ENCODE measurements around the gene SLC41A2. TPM values are rescaled to one million over a fixed set of nuclear protein-coding genes. Genes with fewer than 3 reads are reported as not detected.

Gene SLC41A2
- total and polyA plus RNA-seq, 2 donors (not counting 1 experiment from before 2014, with no cell fraction given) = 12.3 to 22.8 TPM

- H3K4me1 ChIP-seq (ENCODE audit: control insufficient read depth, extremely low read depth, insufficient read depth, low read length) = peaks cover 13% of the 10 kb centered on the region
- no peaks in the 10 kb centered on the region for H3K27me3 ChIP-seq (ENCODE audit: control insufficient read depth, insufficient read depth, low read length)
- H3K9ac ChIP-seq (ENCODE audit: insufficient read depth, low read length) = no peak overlapping the region
- H3K79me2 ChIP-seq (ENCODE audit: control insufficient read depth, insufficient read depth, low read length) = no peaks in the 10 kb centered on the region
- no peak overlapping the region for H3K4me3 ChIP-seq (replicated peaks in 1 of 4; ENCODE audit: control extremely low read depth in 1 of 4, insufficient read depth in 1 of 4, low read depth in 3 of 4, low read length in 4 of 4)
- no peak for DNase-seq (ENCODE audit: low read depth in 2 of 2)
- no peaks in the 10 kb centered on the region for H3K9me3 ChIP-seq (ENCODE audit: control insufficient read depth, insufficient read depth, low read depth, low read length)
- H4K20me1 ChIP-seq (ENCODE audit: control insufficient read depth, extremely low read depth, insufficient read depth, low read length) = no peaks in the 10 kb centered on the region
- no peak overlapping the region for H3K27ac ChIP-seq (ENCODE audit: insufficient read depth, low read length)
- H3K36me3 ChIP-seq (ENCODE audit: control insufficient read depth, insufficient read depth, low read length) = no peaks in the 10 kb centered on the region
- TF ChIP-seq EZH2 (IDR thresholded peaks at IDR 0.05; ENCODE audit: low read length, missing control alignments) (no peak), CTCF (conservative IDR thresholded peaks at IDR 0.05 in 1 of 2, IDR thresholded peaks at IDR 0.05 in 1 of 2; ENCODE audit: low read depth in 1 of 2, low read length in 2 of 2) (no peak)
- H2AFZ ChIP-seq (ENCODE audit: low read length) = no peak overlapping the region
- no peak overlapping the region for H3K4me2 ChIP-seq (ENCODE audit: extremely low read depth, insufficient read depth, low read length)
These were observed 2.4 kb upstream of the SLC41A2 start for GRCh38 chr12:104960464-104960863.

DNA sequence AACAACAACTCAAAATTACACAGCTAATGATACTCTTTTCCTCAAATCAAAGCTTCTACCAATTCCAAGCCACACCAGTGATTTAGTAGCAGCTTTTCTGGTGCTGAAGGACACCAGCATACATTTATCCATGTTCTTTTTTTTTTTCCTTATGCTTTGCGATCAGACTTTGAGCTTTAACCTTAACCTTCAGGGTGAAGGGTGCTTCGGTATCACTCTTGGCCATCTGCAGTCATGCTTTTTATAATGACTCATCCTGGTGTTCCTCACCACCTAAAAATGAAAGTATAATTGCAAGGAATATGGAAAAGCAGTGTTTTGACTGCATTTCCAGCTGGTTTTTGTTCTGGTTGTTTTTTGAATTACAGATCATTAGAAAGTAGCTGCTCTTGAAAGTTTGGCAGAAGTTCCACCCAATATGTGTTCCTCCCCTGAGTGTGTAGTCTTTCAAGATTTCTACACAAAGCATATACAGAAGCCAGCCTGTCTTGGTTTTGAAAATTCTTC, 1.3 kb upstream of the SLC41A2 start:
- H2AFZ ChIP-seq (ENCODE audit: low read length) = no peak overlapping the region
- no peaks in the 10 kb centered on the region for H3K27me3 ChIP-seq (ENCODE audit: control insufficient read depth, insufficient read depth, low read length)
- H3K9me3 ChIP-seq (ENCODE audit: control insufficient read depth, insufficient read depth, low read depth, low read length) = no peaks in the 10 kb centered on the region
- no peak overlapping the region for H3K9ac ChIP-seq (ENCODE audit: insufficient read depth, low read length)
- no peaks in the 10 kb centered on the region for H3K36me3 ChIP-seq (ENCODE audit: control insufficient read depth, insufficient read depth, low read length)
- H3K79me2 ChIP-seq (ENCODE audit: control insufficient read depth, insufficient read depth, low read length) = no peaks in the 10 kb centered on the region
- peaks cover 13% of the 10 kb centered on the region for H3K4me1 ChIP-seq (ENCODE audit: control insufficient read depth, extremely low read depth, insufficient read depth, low read length)
- TF ChIP-seq EZH2 (IDR thresholded peaks at IDR 0.05; ENCODE audit: low read length, missing control alignments) (no peak), CTCF (conservative IDR thresholded peaks at IDR 0.05 in 1 of 2, IDR thresholded peaks at IDR 0.05 in 1 of 2; ENCODE audit: low read depth in 1 of 2, low read length in 2 of 2) (no peak)
- H3K4me2 ChIP-seq (ENCODE audit: extremely low read depth, insufficient read depth, low read length) = peak overlapping the region; percentile 84
- peak; percentile 61 to 80 for DNase-seq (ENCODE audit: low read depth in 2 of 2)
- H3K4me3 ChIP-seq (replicated peaks in 1 of 4; ENCODE audit: control extremely low read depth in 1 of 4, insufficient read depth in 1 of 4, low read depth in 3 of 4, low read length in 4 of 4) = peak overlapping the region; percentile 8 to 82 (median 46)
- H4K20me1 ChIP-seq (ENCODE audit: control insufficient read depth, extremely low read depth, insufficient read depth, low read length) = no peaks in the 10 kb centered on the region
- H3K27ac ChIP-seq (ENCODE audit: insufficient read depth, low read length) = peak overlapping the region; percentile 89

DNA sequence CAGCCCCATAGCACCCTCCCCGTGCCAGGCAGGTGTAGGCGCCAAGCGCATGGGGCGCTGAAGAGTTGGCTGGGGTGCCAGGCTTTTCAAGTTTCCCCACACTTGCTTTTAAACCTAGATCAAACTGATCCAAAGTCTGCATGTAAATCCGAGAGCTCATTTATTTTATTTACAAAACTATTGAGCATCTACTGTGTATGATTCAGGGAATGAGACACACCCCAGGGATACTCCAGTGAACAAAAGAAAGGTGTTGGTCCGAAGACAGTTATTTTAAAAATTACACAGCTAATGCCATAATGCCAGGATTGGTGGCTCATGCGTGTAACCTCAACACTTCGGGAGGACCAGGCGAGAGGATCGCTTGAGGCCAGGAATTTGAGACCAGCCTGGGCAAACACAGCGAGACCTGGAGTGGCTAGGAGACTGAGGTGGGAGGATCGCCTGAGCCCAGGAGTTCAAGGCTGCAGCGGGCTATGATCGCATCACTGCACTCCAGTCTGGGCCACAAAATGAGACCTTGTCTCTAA, 780 bp upstream of the SLC41A2 start:
- peak in 1 of 2 donors; percentile 39 for DNase-seq (ENCODE audit: low read depth in 2 of 2)
- H2AFZ ChIP-seq (ENCODE audit: low read length) = peak overlapping the region; percentile 7
- TF ChIP-seq EZH2 (IDR thresholded peaks at IDR 0.05; ENCODE audit: low read length, missing control alignments) = no peak
- TF ChIP-seq CTCF (conservative IDR thresholded peaks at IDR 0.05 in 1 of 2, IDR thresholded peaks at IDR 0.05 in 1 of 2; ENCODE audit: low read depth in 1 of 2, low read length in 2 of 2) = peak in 1 of 2 donors; percentile 1
- H3K9me3 ChIP-seq (ENCODE audit: control insufficient read depth, insufficient read depth, low read depth, low read length) = no peaks in the 10 kb centered on the region
- H3K27ac ChIP-seq (ENCODE audit: insufficient read depth, low read length) = peak overlapping the region; percentile 89
- H3K4me3 ChIP-seq (replicated peaks in 1 of 4; ENCODE audit: control extremely low read depth in 1 of 4, insufficient read depth in 1 of 4, low read depth in 3 of 4, low read length in 4 of 4) = peak overlapping the region; percentile 48 to 82 (median 71)
- no peak overlapping the region for H3K9ac ChIP-seq (ENCODE audit: insufficient read depth, low read length)
- peak overlapping the region; percentile 84 for H3K4me2 ChIP-seq (ENCODE audit: extremely low read depth, insufficient read depth, low read length)
- peaks cover 13% of the 10 kb centered on the region for H3K4me1 ChIP-seq (ENCODE audit: control insufficient read depth, extremely low read depth, insufficient read depth, low read length)
- H3K27me3 ChIP-seq (ENCODE audit: control insufficient read depth, insufficient read depth, low read length) = no peaks in the 10 kb centered on the region
- no peaks in the 10 kb centered on the region for H3K79me2 ChIP-seq (ENCODE audit: control insufficient read depth, insufficient read depth, low read length)
- H3K36me3 ChIP-seq (ENCODE audit: control insufficient read depth, insufficient read depth, low read length) = no peaks in the 10 kb centered on the region
- no peaks in the 10 kb centered on the region for H4K20me1 ChIP-seq (ENCODE audit: control insufficient read depth, extremely low read depth, insufficient read depth, low read length)
